Lung (tissue), 12 donors: ENCODE results near the gene THAP7. TPM values are rescaled to one million over a fixed set of nuclear protein-coding genes. Genes with fewer than 3 reads are reported as not detected.

Experiments
- ATAC-seq: fragments of 200-7000 bp; cut with Tn5 transposase; one replicate; pipeline ENCODE4 v1.9.1; 2020; ENCODE audit warnings: moderate number of reproducible peaks; ENCODE audit not compliant: insufficient read depth, low FRiP score
- DNase-seq, 3 donors: peaks; one replicate each; pipeline ENCODE4 v3.0.0-alpha.2; 2013 to 2017
- H3K27ac ChIP-seq, 2 donors: one replicate each; pipeline ENCODE4 v1.5.1; 2013; ENCODE audit warnings: mild to moderate bottlenecking in 2 of 2, moderate library complexity in 2 of 2, control low read depth in 1 of 2, inconsistent platforms in 1 of 2, low read depth in 1 of 2, low read length in 1 of 2
- H3K27me3 ChIP-seq, 3 donors: one replicate each; pipeline ENCODE4 v1.5.1; 2013; ENCODE audit warnings: low read length in 2 of 3; ENCODE audit not compliant: control insufficient read depth in 3 of 3, insufficient read depth in 3 of 3
- H3K36me3 ChIP-seq, 4 donors: one replicate each; pipeline ENCODE4 v1.5.1; 2013; ENCODE audit warnings: low read length in 4 of 4, mild to moderate bottlenecking in 1 of 4, moderate library complexity in 1 of 4; ENCODE audit not compliant: control insufficient read depth in 4 of 4, insufficient read depth in 4 of 4
- H3K4me1 ChIP-seq, 5 donors: one replicate each; pipeline ENCODE4 v1.5.1; 2013; ENCODE audit warnings: low read length in 5 of 5, mild to moderate bottlenecking in 2 of 5, moderate library complexity in 1 of 5; ENCODE audit not compliant: control insufficient read depth in 5 of 5, insufficient read depth in 5 of 5
- H3K4me3 ChIP-seq: one replicate; pipeline ENCODE4 v1.5.1; 2013; ENCODE audit warnings: mild to moderate bottlenecking, control low read depth, moderate library complexity
- H3K9ac ChIP-seq, 2 donors: one replicate each; pipeline ENCODE4 v1.5.1; 2013; ENCODE audit warnings: low read length in 2 of 2, control low read depth in 1 of 2; ENCODE audit not compliant: insufficient read depth in 1 of 2
- H3K9me3 ChIP-seq, 4 donors: one replicate each; pipeline ENCODE4 v1.5.1; 2013; ENCODE audit warnings: low read length in 3 of 4, mild to moderate bottlenecking in 1 of 4, moderate library complexity in 1 of 4; ENCODE audit not compliant: control insufficient read depth in 4 of 4, insufficient read depth in 3 of 4
- CTCF ChIP-seq: IDR thresholded peaks from 2 replicates; pipeline ENCODE4 v1.5.1; 2012; ENCODE audit warnings: mild to moderate bottlenecking; ENCODE audit errors: control extremely low read depth, extremely low read depth
- WGBS, 2 donors: extraction: QIAGEN DNeasy Blood & Tissue Kit; methylation state at CpG; one replicate each; pipeline ENCODE4 v1.1.7; 2013; 5-methylcytosine and 5-hydroxymethylcytosine counted together
- polyA plus RNA-seq, 2 donors: library from polyadenylated mRNA; stranded (reverse); fragments of 200-250 nt; gene quantifications; one replicate each; pipeline ENCODE4 v1.2.1, GENCODE V29; 2013
- total RNA-seq, 2 donors: library from RNA; depleted of rRNA in 1 of 2; stranded (reverse); fragments of >200 nt in 1 of 2; gene quantifications; one replicate each; pipeline ENCODE4 v1.2.1, GENCODE V29; 2014 to 2021
- donor health status: control.
- donor health status: control.
- donor health status: Bipolar disorder and iron deficiency.
- donor health status: healthy.
- donor health status: DM: yes; HTN: yes; CAD: no.

Gene THAP7
- total and polyA plus RNA-seq, 4 donors = 20.4 to 61.3 (median 27.6) TPM

GRCh38 chr22:21033895-21034294, 32.0 kb upstream of the THAP7 start:
- no peak overlapping the region for H3K9ac ChIP-seq
- H3K27ac ChIP-seq = no peak overlapping the region
- H3K4me1 ChIP-seq = peaks cover 0 to 16% (median 2%) of the 10 kb centered on the region in 5 donors
- 90 to 92% methylated on average over 3 of the region's 3 CpGs for WGBS, 2 donors
- no peaks in the 10 kb centered on the region for H3K36me3 ChIP-seq
- DNase-seq (no peak), ATAC-seq (no peak)
- peaks cover 0 to 9% (median 0%) of the 10 kb centered on the region in 3 donors for H3K27me3 ChIP-seq
- no peaks in the 10 kb centered on the region for H3K9me3 ChIP-seq
- no peak overlapping the region for H3K4me3 ChIP-seq
- no peak for TF ChIP-seq CTCF

GRCh38 chr22:21032868-21033688, 31.2 kb upstream of the THAP7 start:
- Histone ChIP-seq H3K9me3 (no peaks in the 10 kb centered on the region), H3K4me3 (no peak overlapping the region), H3K27ac (no peak overlapping the region), H3K27me3 (peaks cover 0 to 9% (median 0%) of the 10 kb centered on the region in 3 donors), H3K9ac (no peak overlapping the region), H3K36me3 (no peaks in the 10 kb centered on the region), H3K4me1 (peaks cover 0 to 9% (median 0%) of the 10 kb centered on the region in 5 donors)
- no peak for ATAC-seq
- TF ChIP-seq CTCF = no peak
- WGBS, 2 donors = 75 to 87% methylated on average over 12 of the region's 12 CpGs
- no peak for DNase-seq

- H3K9me3 ChIP-seq = no peaks in the 10 kb centered on the region
- WGBS, 2 donors = 7 to 13% methylated on average over 49 to 59 of the region's 59 CpGs
- no peaks in the 10 kb centered on the region for H3K36me3 ChIP-seq
- no peak for TF ChIP-seq CTCF
- H3K27me3 ChIP-seq = peaks cover 0 to 9% (median 0%) of the 10 kb centered on the region in 3 donors
- no peak for ATAC-seq
- no peak within 1 kb of the TSS for H3K27ac ChIP-seq
- DNase-seq = no peak
- H3K4me3 ChIP-seq = no peak within 1 kb of the TSS
- peaks cover 0 to 3% (median 0%) of the 10 kb centered on the region in 5 donors for H3K4me1 ChIP-seq
- no peak within 1 kb of the TSS for H3K9ac ChIP-seq
These were observed 30.3 kb upstream of the THAP7 start, which contains the start of gene SLC7A4 for GRCh38 chr22:21032037-21032867. TSS of gene SLC7A4 (minus strand) at chr22:21032561. CDS start at chr22:21031812, 749 bp downstream.
